ENCODE results near the gene ALX3. TPM values are rescaled to one million over a fixed set of nuclear protein-coding genes. Genes with fewer than 3 reads are reported as not detected.

The ALX3 gene
- under 1 TPM in 1 of 3 donors, not detected in 2; 0.11 TPM for polyA plus RNA-seq (ENCODE audit: insufficient read length in 3 of 3)

DNA sequence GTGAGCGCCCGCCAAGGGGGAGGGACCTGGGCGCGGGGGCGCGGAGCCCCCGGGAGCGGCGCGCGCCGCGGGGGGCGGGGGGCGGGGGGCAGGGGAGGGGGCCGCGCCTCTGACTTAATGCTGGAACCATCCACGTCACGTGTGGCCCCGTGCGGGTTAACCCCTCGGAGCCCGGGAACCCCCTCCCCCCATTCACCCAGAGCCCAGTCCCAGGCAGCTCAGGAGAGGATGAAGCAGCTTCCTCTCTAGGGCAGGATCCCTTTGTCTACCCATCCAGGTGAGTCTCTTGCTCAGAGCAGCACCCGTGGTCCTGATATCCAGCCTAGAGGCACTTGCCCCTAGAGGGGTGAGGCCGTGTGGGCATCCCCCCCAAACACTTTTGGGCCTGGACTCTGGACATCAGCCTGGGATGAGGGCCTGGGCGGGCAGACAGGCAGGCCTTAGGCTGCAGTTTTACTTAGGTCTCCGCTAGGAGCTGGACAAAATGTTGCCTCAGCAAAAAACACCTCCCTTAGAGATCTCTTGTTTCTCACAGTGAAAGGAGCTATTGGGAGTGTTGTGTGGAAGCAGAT, at the start of gene ALX3:
Gene ALX3 (minus strand): TSS at position 2 of the 572 bp plus-strand sequence. CDS start 60 bp downstream, outside the sequence.
- DNase-seq (ENCODE audit: low read depth in 3 of 3, low spot score in 2 of 3): no peak

DNA sequence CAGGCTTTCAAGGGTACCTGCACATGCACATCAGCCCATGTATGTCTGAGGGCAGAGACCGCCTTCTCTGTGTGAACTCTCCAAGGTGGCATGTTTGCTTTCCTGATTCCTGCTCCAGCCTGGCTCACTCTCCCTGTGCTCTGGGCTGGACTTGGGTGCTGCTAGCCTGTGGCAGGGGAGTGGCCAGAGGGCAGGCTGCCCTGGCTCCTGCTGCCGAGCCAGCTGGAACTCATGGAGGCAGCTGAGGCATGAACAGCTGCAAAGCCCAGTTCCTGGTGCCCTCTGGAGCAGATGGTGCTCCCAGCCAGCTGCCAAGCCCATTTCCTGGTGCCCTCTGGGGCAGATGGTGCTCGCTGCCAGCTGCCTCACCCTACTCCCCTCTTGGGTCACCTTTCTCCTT, 49.4 kb upstream of the ALX3 start:
- DNase-seq (ENCODE audit: low read depth in 3 of 3, low spot score in 2 of 3): no peak

DNA sequence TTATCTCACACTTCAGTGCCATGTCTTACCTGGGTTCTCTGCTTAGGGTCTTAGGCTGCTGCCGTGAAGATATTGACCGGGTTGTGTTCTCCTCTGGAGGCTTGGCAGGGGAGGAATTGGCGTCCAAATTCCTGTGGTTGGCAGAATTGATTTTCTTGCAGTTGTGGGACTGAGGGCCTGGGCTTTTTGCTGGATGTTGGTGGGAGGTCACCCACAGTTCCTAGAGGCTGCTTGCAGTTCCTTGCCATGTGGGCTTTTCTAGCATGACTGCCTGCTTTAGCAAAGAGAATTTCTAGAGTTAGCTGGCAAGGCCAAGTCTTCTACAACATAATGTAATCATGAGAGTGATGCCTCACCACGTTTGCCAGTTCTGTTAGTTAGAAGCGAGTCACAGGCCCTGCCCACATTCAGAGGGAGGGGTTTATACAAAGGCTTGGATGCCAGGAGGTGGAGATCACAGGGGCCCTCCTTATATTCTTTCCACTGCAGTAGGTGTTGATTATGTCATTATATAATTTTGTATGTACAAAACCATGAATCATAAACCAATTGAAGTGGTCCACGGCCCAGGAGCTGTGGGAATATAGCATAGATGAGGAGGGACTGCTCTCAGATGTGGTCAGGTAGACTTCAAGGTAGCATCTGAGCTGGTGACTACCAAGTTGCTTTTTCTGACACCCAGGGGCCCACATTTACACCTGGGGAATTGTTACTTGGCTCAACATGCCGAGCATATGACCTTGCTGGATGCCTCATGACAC, 48.3 kb upstream of the ALX3 start:
- DNase-seq (ENCODE audit: low read depth in 3 of 3, low spot score in 2 of 3): no peak

DNA sequence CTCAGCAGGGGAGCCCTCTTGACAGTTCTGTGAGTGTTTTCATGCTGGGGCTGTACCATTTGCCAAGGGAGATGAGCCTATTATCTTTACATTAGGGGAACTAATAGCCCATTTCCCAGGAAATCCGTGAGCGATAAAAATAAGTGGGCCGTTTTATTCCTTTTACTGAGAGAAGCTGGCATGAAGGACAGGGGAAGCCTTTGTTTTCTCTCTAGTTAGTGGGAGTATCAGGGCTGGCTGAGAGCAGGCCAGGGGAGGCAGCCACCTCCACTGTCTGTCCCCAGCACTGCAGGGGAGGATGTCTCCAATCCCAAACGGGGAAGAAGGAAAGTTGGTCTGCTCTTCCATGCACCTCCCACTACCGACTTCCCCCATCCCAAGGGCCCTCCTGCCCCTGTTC, 44.3 kb upstream of the ALX3 start:
- no peak for DNase-seq (ENCODE audit: low read depth in 3 of 3, low spot score in 2 of 3)

DNA sequence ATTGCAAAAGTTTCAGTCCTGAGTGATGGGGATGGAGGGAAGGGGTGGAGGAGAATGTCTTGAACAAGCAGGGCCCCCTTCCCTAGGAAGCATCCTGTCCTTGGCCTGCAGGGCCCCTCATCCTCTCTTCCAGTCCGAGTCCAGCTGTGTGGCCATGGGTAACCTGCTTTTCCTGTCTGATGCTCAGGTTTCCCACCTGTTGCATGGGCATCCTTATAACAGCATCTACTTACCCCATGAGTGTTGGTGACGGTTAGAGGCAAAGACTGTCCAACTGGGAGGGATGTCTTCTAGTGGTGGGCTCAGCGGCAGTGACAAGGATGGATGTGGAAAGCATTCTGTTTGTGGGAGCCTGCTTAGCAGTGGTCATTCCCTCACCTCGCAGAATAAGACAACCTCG, 43.7 kb upstream of the ALX3 start:
- no peak for DNase-seq (ENCODE audit: low read depth in 3 of 3, low spot score in 2 of 3)

DNA sequence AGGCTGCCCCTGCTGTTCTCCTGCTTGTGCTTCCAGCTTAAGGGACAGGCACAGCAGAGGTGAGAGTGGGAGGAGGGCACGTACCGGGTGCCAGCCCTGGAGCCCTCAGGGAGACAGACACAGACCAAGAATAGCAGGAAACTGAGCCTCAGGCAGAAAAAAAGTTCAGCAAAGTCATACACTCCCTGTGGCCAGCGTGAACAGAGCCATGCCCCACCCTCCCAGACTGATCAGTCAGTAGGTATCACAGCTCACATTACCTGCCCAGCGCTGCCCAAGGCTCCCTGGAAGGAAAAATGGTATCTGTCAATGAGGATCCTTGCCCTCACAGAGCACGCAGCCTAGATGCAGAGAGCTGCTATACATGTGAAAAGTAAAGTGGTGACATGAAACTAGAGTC, 43.1 kb upstream of the ALX3 start:
- no peak for DNase-seq (ENCODE audit: low read depth in 3 of 3, low spot score in 2 of 3)

DNA sequence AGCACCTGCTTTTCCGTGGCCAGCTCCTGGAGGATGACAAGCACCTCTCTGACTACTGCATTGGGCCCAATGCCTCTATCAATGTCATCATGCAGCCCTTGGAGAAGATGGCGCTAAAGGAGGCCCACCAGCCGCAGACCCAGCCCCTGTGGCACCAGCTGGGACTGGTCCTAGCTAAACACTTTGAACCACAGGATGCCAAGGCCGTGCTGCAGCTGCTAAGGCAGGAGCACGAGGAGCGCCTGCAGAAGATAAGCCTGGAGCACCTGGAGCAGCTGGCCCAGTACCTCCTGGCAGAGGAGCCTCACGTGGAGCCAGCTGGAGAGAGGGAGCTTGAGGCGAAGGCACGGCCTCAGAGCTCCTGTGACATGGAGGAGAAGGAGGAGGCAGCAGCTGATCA, 42.2 kb upstream of the ALX3 start:
- DNase-seq (ENCODE audit: low read depth in 3 of 3, low spot score in 2 of 3): no peak

DNA sequence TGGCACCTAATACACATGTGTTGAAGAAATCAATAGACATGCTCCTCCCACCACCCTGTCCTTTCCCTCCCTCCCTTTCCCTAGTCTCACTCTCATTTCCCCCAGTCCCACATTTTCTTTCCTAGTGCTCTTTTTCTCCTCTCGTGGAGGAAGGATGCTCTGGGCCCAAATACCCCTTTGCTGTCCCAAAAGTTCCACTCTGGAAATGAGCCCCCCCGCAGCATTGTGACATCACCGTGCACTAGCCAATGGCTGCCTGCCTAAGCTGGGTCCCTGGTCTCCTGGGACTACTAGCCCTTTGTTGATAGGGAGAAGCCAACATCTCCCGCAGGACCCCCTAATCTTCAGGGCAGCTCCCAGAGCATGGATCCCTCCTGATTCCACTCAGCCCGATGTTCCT, 41.7 kb upstream of the ALX3 start, which contains the start of gene UBL4B:
Gene UBL4B (plus strand): TSS at position 301 of the 400 bp plus-strand sequence. CDS start 92 bp downstream, at position 393.
- no peak for DNase-seq (ENCODE audit: low read depth in 3 of 3, low spot score in 2 of 3)

DNA sequence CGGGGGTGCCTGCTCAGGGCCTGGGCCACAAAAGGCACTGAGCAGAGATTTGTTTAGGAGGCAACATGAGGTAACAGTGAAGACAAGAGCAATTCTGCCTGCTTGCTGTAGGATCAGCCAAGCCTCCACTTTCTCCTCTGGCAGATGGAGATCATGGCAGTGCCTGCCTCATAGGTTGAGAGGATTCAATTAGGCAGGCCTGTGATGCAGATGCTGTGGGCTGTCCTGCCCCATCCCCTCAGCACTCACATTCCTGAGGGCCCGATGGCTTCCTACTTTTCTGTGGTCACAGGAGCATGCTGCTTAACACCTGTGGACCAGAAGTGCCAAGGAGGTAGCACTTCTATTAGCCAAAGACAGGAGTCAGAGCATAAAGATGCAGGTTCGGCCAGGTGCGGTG, 40.6 kb upstream of the ALX3 start:
- DNase-seq (ENCODE audit: low read depth in 3 of 3, low spot score in 2 of 3): no peak

DNA sequence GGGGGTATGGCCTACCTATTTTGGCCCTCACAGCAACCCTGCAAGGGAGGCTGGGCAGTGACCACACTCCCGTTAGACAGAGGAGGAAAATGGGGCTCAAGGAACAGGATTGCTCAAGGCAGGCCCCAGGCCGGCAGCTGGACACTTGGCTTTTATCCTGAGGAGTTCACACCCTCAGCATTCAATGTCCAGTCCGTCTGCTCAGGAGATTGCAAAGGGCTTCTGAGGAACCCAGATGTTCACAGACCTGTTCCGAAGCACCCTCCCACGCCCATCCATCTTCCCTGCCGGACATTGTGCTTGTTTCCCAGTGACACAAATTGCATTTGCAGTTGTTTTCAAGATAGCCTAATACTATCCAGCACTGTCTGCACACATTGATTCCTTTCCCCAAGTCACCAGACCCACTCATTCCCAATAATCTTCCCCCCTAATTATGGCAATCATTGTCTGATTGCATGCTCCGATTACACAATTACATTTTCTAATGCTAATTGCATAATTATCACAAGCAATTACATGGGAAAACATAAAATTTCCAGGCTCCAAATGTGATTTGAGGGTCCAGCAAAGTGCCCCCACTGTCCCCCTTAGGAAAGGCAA, 37.5 kb upstream of the ALX3 start:
- no peak for DNase-seq (ENCODE audit: low read depth in 3 of 3, low spot score in 2 of 3)

DNA sequence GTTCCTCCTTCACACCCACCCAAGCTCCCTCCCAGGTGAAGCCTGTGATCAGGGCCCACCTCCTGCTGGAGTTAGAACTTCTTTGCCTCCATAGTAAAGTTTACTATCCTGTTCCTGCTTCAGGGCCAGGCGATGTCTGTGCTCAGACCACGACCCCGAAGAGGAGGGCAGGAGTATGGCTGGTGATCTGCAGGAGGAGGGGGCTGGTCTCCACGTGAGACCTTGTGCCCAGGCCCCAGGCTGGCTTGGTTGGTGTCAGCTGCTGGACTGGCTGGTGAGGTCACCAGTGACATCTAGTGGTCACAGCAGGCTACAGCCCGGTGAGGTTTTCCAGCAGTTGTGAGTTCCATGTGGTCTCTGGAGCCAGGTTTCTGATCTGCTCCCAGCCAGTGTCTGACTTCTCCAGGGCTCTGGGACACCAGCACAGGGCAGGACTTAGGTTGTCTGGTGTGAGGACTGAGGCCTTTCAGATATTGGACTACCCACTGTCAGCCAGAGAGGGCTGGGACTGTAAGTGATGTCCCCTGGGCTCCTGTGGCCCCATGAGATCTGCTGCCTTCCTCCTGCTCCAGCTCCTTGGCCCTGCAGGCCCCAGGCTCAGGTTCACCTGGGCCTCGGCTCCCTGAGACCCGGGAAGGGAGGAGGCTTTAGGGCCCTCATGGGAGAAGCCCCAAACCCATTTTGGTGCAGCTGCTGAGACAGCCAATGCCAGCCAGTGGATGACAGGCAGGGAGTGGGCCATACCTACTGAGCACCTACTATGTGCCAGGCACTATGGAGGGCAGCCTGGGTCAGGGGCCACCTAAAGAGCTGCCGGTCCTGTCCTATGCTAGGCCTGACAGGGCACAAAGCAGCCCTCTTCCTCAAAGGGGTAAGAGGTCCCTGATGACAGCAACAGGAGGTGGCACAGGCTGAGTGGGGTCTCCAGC, 35.8 kb upstream of the ALX3 start:
- DNase-seq (ENCODE audit: low read depth in 3 of 3, low spot score in 2 of 3): no peak

DNA sequence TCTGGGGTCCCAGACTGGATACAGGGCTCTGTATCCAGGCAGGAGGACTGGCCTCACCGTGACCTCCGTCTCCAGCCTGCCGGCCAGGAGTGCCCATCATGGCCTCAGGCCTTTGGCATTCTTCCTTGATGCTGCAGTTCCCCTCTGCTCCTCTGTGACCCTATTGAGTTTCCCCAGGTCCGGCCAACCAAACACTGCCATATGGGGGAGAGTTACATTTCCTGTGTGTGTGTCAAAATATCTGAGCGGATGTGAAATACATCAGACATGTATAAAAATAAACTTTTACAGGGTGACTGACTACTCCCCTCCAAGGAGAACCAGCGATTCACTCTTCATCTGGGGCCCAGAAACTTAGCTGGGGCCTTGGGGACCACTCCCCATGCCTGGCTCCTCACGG, 31.6 kb upstream of the ALX3 start:
- DNase-seq (ENCODE audit: low read depth in 3 of 3, low spot score in 2 of 3): no peak

DNA sequence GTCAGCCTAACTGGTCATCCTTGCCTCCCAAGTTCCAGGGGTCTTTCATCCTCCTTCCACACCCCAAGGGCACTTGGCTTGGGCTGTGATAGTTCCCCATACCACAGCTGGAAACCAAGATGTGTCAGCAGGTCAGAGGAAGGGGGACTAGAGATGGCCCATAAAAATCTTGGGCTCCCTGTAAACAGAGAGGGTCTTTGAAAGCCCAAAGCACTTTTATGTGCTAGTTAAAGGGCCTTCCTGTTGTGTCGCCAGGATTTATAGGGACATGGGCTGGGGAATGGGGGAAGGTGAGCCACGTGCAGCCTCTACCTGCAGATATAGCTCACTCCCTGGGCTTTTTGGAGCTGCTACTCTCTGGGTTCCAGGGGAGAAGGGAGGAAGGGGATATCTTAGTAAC, 29.9 kb upstream of the ALX3 start:
- DNase-seq (ENCODE audit: low read depth in 3 of 3, low spot score in 2 of 3): no peak

DNA sequence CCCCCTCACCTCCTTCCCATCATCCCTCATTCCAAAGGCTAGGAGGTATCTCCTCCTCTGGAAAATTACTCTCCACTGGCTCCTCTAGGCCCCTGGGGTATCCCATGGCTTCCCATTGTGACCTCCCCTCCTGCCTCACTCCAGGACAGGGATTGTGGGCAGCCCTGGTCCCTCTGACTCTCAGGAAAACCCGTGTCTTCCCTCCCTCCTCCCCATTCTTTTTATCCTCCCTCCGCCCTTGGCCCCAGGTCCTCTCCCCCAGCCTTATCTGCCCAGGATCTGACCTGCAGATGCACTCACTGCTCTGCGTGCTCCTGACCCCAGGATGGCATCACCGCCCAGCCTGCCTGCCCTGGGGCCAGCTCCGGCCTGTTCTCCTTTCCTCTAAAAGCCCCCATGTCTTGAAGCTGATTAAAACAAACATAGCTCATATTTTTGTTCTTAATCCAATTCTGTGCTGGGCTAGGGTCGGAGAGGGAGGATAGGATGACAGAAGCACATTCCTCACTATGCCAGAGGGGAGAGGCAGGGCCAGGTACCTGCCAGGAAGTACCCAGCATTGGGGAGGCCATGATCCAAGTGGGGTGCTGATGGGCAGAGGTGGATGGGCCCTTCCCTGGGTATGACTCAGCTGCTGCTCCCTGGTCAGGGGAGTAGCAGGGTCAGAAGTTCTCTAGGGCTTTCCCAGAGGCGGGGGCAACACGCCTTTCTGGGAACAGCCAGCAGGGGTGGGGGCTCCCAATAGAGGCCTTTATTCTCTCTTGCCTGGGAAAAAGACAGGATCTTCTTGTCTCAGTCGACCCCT, 28.0 kb upstream of the ALX3 start:
- DNase-seq (ENCODE audit: low read depth in 3 of 3, low spot score in 2 of 3): no peak

DNA sequence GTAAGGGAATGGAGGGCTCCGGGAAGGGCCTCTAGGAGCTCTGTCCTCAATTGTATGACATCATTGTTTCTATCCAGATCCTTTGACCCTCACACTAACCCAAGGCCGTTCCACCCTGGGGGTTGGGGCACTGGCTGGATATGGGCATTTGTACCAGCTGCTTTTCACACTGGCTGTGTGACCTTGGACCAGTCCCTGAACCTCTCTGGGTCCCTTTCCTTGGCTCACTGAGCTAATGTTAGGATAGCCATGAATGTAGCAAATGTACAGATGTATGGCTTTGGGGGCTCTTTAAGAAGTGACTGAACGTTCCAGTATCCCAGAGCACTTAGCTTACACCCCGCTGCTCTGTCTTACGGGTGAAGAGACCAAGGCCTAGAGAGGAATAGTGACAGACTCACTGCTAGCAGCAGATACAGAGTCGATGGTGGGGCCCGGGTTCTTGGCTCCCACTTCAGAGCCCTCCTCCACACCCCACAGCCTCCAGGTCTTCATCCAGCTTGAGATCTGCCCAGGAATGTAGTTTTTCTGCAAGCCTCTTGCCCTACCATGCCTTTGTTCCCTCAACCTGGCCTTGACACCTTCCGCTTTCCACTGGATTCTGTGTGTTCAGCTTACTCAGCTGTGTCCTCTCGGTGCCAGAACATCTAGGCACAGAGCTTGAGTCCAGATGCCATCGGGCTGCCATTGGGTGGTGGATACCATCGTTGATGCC, 27.2 kb upstream of the ALX3 start:
- DNase-seq (ENCODE audit: low read depth in 3 of 3, low spot score in 2 of 3): no peak

DNA sequence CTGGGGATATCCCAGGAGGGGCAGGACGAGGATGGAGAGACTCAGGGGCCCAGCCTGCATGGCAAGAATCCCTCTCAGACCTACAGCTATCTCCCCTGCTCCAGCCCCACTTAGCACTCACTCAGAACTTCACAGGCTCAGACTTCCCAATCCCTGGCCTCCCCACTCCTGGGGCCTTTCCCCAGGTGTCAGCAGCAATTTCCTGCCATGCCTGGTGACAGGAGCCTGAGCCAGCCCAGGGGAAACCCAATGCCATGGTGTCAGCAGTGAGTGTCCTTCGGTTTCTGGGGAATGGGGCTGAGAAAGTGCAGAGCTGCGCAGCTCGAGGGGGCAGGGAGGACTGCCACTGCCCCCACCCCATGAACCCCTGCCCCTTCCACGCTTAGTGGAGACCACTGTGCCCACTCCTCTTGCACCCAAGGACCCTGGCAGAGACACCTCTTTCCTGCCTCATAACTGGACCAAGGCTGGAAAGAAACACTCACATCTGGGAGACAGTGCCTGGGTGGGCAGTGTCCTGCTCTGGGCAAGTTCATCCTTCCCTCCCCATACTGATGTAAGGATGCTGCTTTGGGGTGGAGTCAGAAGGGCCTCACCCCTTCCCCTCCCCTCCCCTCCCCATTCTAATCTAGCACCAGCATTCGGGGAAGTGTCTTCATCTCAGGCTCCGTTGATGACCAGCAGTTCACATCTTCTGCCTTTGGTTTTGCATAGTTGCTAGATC, 24.6 kb upstream of the ALX3 start:
- no peak for DNase-seq (ENCODE audit: low read depth in 3 of 3, low spot score in 2 of 3)

DNA sequence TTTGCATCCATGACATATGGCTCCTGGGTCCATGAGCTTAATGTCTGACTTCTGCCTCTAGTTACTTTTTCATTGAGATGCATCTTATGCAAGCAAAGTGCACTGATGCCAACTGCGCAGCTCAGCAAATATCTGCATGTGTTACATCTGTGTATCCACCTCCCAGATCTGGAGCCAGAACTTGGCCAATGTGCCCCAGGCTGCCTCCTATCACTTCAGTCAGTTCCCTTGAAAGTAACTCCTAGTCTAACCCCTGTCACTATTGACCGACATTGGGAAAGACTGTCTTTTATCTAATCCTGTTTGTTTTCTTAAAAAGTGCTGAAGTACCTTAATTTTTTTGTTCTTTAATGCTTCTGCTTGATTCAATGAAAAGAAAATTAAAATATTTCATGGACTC, 22.5 kb upstream of the ALX3 start:
- DNase-seq (ENCODE audit: low read depth in 3 of 3, low spot score in 2 of 3): no peak

DNA sequence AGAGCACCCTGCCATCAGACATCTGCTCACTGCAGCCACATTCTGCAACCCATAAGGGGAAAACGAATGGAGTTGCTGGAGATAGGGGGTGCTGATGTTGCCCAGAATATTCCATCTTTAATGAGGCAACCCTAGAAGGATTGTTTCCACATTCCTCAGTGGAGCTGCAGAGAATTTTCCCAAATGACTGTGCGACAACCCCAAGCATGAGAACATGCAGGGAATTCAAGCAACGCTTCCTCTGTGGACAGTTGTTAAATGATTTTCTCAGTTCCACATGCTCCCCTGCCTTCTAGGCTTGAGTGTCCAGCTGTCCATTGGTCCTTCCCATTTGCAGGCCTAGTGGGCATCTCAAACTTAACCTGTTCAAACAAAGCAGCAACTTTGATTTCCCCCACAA, 21.3 kb upstream of the ALX3 start:
- no peak for DNase-seq (ENCODE audit: low read depth in 3 of 3, low spot score in 2 of 3)

DNA sequence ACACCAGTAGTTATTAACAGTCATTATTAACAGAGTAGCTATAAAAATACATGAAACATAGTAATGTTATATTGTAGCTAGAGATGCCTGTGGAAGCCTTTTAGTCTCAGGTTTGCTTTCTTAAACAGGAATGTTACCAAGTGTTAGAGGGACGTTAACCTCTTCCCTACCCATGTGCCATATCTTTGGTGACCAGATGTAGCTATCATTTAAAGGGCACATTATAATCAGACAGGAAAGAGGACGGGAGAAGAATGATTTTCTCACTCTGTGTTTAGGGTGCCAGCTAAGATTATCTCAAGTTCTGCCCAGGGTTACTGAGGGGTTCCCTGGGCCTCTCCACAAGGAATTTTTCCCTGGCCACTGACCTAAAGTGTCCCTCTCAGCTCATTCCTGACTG, 20.9 kb upstream of the ALX3 start:
- no peak for DNase-seq (ENCODE audit: low read depth in 3 of 3, low spot score in 2 of 3)
